Activated naive CD8-positive, alpha-beta T cell treated with anti-CD3 and anti-CD28 coated beads for 36 hours (primary cell): ENCODE data around the gene RENBP. TPM values are rescaled to one million over a fixed set of nuclear protein-coding genes. Genes with fewer than 3 reads are reported as not detected.

Experiments
- DNase-seq: peaks from one replicate; pipeline ENCODE4 v3.0.0; 2021
- H3K27ac Mint-ChIP-seq: one replicate; pipeline ENCODE4 v1.8.0; 2022; ENCODE audit warnings: mild to moderate bottlenecking, moderate library complexity, mixed read lengths
- H3K27me3 Mint-ChIP-seq: one replicate; pipeline ENCODE4 v1.8.0; 2022; ENCODE audit warnings: mild to moderate bottlenecking, mixed read lengths
- H3K36me3 Mint-ChIP-seq: one replicate; pipeline ENCODE4 v1.8.0; 2021; ENCODE audit warnings: mild to moderate bottlenecking, mixed read lengths
- H3K4me1 Mint-ChIP-seq: one replicate; pipeline ENCODE4 v1.8.0; 2021; ENCODE audit warnings: mixed read lengths
- H3K4me3 Mint-ChIP-seq: one replicate; pipeline ENCODE4 v1.8.0; 2022; ENCODE audit warnings: mild to moderate bottlenecking, moderate library complexity, mixed read lengths
- H3K9me3 Mint-ChIP-seq: one replicate; pipeline ENCODE4 v1.8.0; 2022; ENCODE audit warnings: mixed read lengths
- total RNA-seq, 2 experiments: library from RNA; stranded (reverse); gene quantifications; one replicate each; pipeline ENCODE4 v1.2.3, GENCODE V29; 2021

The RENBP gene
- total RNA-seq, 2 experiments from 2014 or later: 15.2 to 15.7 TPM

DNA sequence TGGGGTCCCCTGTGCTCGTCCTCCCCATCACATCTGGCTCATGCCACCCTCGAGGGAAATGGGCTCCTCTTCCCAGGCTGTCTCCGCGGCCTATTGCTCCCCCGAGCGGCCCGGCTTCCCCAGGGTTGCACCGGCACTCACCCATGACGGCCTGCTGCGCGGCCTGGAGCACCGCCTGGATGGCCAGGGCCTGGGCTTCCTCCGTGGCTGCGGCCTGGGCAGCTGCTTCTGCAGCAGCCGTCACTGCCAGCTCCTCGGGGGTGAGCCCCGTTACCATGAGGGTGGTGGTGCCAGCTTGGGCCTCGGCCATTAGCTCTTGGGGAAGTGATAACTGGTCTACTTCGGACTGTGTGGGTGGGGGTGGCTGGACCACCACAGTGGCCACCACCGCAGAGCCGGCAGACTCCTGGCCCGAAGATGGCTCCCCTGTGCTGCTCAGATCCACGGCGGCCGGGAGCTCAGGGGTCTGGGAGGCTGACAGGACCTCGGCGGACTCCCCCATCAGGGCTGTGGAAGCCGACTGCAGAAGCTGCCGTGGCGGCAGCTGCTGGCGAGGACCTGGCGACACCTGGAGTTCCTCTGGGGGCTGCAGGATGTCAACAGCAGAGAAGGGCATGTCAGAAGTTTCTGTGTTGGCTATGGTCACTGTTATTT is 8.1 kb upstream of the RENBP start:
- Mint-ChIP-seq H3K27me3 (no peaks in the 10 kb centered on the region), H3K36me3 (peaks cover 18% of the 10 kb centered on the region), H3K4me1 (peaks cover 27% of the 10 kb centered on the region), H3K9me3 (no peaks in the 10 kb centered on the region), H3K4me3 (no peak overlapping the region), H3K27ac (no peak overlapping the region)
- DNase-seq: no peak

DNA sequence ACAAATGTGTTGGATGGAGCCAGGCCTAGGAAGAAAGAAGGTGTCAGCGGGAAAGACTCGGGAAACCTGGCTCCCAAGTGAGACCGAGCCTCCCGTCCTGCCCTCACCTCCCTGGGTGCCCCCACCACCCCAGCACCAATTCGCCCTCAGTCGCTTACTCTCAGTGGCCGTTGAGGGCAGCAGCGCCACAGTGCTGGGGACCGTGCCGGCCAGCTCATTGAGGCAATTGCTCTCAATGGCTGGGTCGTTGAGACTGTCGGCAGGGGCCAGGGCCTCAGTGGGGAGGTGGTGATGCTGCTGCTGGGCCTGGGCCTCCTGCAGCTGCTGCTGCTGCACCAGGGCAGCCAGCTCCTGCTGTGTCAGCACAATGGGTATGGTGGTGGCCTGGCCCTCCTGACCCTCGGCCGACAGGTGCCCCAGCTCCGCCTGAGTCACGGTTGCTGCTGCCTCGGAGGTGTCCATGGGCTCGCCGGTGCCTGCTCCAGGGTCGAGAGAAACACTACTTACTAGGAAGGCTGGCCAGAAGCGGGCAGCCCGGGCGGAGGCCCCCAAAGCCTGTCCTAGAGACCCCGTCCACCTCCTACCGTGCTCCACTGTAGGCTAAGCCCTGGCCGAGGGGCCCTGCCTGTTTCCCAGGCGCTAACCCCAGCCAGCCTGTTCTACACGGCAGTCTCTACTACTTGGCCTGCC is 7.4 kb upstream of the RENBP start:
- Mint-ChIP-seq H3K27me3 (no peaks in the 10 kb centered on the region), H3K36me3 (peaks cover 19% of the 10 kb centered on the region), H3K4me1 (peaks cover 30% of the 10 kb centered on the region), H3K27ac (peak overlapping the region; percentile 56), H3K9me3 (no peaks in the 10 kb centered on the region), H3K4me3 (no peak overlapping the region)
- DNase-seq: no peak

DNA sequence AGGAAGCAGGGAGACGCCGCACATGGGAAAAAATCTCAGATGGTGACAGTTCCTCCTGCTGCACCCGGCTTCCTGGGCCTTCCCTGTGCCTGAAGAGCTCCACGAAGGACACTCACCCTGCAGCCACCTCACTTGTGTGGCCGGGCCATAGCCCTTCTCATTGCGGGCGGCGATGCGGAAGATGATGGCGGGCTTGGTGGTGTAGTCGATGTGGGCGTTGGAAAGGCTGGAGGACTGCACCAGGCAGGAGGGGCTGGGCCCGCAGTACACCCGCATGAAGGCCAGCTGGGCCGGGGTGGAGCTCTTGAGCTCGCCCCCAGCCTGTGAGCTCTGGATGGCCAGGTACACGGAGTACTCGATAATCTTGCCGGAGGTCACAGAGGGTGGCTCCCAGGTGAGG is 5.7 kb upstream of the RENBP start:
- H3K9me3 Mint-ChIP-seq: no peaks in the 10 kb centered on the region
- H3K27ac Mint-ChIP-seq: peak overlapping the region; percentile 89
- peaks cover 18% of the 10 kb centered on the region for H3K36me3 Mint-ChIP-seq
- no peak for DNase-seq
- H3K4me1 Mint-ChIP-seq: peaks cover 27% of the 10 kb centered on the region
- no peak overlapping the region for H3K4me3 Mint-ChIP-seq
- H3K27me3 Mint-ChIP-seq: no peaks in the 10 kb centered on the region

DNA sequence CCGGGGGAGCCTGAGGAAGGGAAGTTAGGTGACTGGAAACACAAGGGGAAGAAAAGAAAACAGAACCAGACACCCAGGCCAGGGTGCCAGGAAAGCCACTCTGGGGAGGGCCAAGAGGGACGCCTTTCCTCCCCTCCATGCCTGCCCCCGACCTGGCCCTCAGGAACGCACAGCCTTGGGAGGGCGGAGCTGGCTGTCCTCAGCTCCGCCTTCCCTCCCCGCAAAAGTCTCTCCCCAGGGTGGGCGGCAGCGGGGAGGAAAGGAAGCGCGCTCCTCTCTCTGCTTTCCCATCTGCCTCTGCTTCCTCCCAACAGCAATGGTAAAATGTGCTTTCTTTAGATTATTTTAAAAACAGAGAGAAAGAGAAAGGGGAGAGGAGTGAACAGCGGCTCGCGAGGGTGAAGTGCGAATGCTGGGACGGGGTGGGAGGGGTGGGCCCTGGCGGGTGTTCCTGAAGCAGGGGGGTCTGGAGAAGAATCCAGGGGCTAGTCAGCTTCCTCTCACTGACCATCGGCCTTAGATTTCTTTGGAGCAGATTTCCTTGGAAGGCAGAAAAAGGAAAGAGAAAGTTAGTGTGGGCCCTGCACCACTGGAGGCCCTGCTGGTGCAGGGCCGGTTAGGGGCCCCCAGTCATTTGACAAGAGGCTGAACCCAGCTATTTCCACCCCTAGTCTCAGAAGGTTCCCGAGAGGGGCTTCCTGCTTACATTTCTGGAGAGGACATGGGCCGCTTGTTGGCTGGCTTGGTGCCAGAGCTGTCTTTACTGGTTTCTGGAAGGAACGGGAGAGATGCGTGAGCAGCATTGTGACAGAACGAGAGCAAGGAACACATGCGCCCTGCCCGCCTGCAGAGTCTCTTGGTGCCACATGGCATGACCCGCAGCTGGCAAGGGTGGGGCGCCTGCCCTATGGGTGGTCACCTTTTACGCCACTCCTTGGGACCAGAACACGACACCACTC is 4.7 kb upstream of the RENBP start:
- H3K27ac Mint-ChIP-seq: peak overlapping the region; percentile 89
- peaks cover 25% of the 10 kb centered on the region for H3K4me1 Mint-ChIP-seq
- no peaks in the 10 kb centered on the region for H3K9me3 Mint-ChIP-seq
- H3K4me3 Mint-ChIP-seq: peak overlapping the region; percentile 48
- H3K36me3 Mint-ChIP-seq: peaks cover 15% of the 10 kb centered on the region
- no peaks in the 10 kb centered on the region for H3K27me3 Mint-ChIP-seq
- no peak for DNase-seq

DNA sequence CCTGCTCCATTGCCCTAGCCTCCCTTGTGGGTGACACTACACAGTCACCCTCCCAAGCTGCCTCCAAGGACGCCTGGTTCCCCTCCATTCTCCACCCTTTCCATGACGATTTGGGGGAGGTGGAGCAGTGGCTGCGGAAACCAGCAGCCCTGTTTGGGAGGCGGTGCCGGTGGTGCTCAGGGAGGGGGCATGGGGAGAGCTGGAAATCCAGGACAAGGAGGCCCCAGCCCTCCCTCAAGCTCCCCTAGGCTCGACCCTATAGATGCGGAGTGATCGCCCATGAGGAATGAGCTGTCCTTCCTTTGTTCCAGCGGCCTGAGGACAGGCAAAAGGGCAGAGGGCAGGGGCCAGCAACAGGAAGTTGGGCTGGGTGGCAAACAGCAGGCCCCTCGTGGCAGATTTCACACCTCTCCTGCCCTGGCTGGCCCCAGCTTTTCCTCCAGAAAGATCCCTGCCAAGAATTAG is 3.6 kb upstream of the RENBP start:
- no peak for DNase-seq
- H3K4me3 Mint-ChIP-seq: no peak overlapping the region
- H3K9me3 Mint-ChIP-seq: no peaks in the 10 kb centered on the region
- no peaks in the 10 kb centered on the region for H3K27me3 Mint-ChIP-seq
- H3K36me3 Mint-ChIP-seq: peaks cover 15% of the 10 kb centered on the region
- H3K4me1 Mint-ChIP-seq: peaks cover 25% of the 10 kb centered on the region
- H3K27ac Mint-ChIP-seq: peak overlapping the region; percentile 82

DNA sequence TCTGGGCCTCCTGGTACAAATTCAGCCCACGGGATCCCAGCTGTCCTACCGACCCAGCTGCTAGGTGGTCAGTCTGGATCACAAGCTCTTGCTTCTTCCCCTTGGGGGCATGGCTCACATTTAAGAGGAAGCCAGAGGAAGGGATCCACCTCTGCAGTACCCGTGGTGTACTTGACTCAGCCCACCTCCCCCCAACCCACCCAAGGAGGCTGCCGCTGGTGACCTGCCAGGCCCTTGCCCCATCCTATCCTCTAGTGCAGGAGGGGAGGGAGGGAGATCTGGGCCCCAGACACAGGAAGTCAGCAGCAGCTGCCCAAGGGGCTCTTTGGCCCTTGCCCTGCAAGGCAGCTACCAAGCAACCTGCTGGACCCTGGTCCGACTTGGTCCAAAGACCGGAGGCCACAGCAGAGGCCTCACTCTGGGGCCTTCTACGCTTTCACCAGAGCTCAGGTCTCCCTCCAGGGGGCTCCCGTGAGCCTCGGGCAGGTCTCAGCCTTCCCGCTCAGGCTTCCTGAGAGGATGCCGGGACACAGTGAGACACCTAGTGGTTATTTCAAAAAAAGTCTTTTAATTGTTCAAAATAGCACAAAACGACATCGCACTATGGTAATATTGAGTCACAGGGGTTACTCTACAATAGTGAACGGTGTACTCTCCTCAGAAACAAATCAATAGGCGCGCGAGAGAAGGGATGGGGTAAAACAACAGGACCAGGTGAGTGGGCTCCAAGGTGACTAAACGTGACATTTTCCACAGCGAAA is 2.7 kb upstream of the RENBP start:
- Mint-ChIP-seq H3K36me3 (peaks cover 15% of the 10 kb centered on the region), H3K4me3 (peak overlapping the region; percentile 41)

DNA sequence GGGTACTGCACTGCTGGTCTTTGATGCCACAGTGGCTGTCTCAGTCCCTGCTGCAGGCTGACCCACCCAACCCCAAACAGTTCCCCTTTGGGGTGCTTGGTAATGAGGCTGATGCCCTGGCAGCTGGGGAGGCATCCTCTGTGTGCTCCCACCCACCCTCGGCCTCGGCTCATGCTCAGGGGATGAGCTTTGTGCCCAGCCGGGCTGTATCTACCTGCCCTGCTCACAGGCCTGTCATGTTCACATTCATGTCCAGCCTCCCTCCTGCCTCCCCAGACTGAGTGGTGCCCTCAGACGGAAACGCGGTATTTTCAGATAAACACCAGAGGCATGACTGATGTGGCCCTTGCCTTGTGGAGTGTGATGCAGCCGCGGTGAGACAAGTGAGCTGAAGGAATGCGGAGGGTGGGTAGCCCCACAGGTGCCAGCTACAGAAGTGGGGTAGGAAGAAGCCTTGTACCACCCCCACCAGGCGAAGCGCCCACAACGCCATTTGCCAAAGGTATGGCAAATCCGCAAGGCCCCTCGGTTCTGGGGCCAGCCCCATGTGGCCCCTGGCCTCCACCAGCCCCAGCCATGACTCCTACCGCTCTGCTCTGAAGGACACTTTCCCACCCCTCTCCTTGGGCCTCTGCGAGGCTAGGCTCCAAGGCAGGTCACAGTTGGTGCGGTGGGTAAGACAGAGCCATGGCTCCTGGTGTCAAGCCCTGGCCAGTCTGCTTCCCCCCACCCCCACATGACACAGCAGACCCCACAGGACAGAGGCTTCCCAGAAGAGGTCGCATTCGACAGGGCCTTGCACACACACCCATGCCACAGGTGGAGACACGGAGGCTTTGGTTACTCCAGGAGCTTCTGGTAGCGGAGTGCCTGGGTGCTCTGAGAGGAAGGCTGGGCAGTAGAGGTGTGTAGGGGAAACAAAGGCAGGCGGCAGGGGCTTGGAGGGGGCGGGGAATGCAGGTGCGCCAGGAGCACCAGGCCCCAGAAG is 1.8 kb upstream of the RENBP start:
- peaks cover 24% of the 10 kb centered on the region for H3K4me1 Mint-ChIP-seq
- DNase-seq: no peak
- H3K27me3 Mint-ChIP-seq: no peaks in the 10 kb centered on the region
- no peaks in the 10 kb centered on the region for H3K9me3 Mint-ChIP-seq
- H3K27ac Mint-ChIP-seq: no peak overlapping the region
- H3K36me3 Mint-ChIP-seq: peaks cover 13% of the 10 kb centered on the region
- H3K4me3 Mint-ChIP-seq: no peak overlapping the region

More for the DNA sequence above, 2.7 kb upstream of the RENBP start:
- Mint-ChIP-seq H3K27me3 (no peaks in the 10 kb centered on the region), H3K27ac (peak overlapping the region; percentile 81), H3K9me3 (no peaks in the 10 kb centered on the region), H3K4me1 (peaks cover 25% of the 10 kb centered on the region)
- peak; percentile 79 for DNase-seq

DNA sequence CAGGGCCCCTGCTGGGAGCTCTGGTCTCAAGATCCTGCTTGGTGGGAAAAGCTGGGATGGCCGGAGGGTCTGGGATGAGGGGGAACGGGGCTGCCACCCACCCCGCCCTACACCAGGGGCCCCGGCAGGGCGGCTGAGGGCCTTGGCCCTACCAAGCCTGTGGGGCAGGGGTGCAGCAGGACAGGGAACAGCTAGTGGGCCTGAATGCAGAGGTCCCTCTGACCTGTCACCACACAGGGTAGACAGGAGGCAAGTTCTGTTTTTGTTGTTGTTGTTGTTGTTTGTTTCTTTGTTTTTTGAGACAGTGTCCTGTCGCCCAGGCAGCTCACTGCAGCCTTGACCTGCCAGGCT is 332 bp upstream of the RENBP start:
- DNase-seq: no peak
- Mint-ChIP-seq H3K4me3 (peak overlapping the region; percentile 85), H3K27me3 (no peaks in the 10 kb centered on the region), H3K9me3 (no peaks in the 10 kb centered on the region), H3K4me1 (peaks cover 21% of the 10 kb centered on the region), H3K27ac (no peak overlapping the region), H3K36me3 (peaks cover 9% of the 10 kb centered on the region)

DNA sequence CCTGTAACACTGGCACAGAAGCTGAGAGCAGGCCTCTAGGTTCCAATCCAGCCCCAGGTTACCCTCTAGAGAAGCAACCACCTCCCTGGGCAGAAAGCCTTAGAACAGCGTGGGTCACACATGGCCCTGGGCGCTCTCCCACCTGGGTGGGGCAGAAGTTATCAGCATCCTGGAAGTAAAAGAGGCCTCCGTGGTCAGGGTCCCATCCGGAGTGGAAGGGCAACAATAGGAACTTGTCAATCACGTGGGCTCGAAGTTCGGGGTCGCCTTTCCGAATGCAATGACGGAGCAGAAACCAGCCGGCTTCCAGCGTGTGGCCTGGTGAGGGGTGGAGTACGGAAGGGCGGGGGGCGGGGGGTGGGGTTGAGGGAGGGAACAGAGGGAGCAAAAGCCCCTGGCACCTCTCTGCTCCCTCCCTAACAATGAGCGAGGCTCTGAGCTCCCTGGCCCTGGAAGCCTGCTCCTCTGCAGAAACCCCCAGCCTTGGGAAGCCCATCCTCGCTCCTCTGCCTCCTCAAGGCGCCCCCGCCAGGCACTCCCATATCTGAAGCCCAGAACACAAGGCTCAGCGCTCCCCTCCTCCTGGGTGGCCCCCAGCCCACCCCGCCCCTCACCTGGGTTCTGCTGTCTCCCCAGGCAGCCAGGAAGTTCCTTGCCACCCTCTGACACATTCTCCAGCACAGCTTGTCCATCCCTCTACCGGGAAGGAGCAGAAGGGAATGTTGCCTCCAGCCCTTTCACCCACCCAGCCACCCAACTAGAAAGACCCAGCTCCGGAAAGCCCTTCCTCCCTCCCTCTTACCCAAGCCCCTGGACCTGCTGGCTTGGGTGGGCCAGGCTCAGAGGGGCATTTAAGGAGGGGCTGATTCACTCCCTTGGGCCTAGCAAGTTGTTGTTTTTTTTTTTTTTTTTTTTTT is 2.8 kb downstream of the RENBP start:
- Mint-ChIP-seq H3K36me3 (peaks cover 5% of the 10 kb centered on the region), H3K27ac (peak overlapping the region; percentile 89), H3K4me3 (peak overlapping the region; percentile 81)

DNA sequence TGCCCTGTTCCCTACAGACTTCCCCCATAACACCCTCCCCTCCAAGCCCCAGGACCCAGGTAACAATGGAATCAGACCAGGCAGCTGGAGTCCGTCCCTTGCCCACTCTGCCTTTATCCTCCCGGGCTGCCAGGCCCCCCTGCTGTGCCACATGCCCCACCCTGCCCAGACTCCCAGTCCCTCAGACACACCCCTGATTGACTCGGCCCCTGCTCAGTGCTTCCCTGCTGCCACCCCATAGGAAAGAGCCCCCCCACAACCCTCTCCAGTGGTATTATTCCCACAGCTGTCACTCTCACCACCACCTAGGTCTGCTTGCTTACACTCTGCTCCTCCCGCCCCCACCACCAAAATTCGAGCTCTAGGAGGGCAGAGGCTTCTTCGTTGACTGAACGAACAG is 4.9 kb downstream of the RENBP start:
- Mint-ChIP-seq H3K4me1 (peaks cover 18% of the 10 kb centered on the region), H3K36me3 (peaks cover 11% of the 10 kb centered on the region), H3K27ac (no peak overlapping the region), H3K4me3 (peak overlapping the region; percentile 45), H3K27me3 (no peaks in the 10 kb centered on the region), H3K9me3 (no peaks in the 10 kb centered on the region)
- DNase-seq: no peak

More for the DNA sequence above, 2.8 kb downstream of the RENBP start:
- H3K4me1 Mint-ChIP-seq: peaks cover 16% of the 10 kb centered on the region
- DNase-seq: no peak
- H3K27me3 Mint-ChIP-seq: no peaks in the 10 kb centered on the region
- H3K9me3 Mint-ChIP-seq: no peaks in the 10 kb centered on the region

DNA sequence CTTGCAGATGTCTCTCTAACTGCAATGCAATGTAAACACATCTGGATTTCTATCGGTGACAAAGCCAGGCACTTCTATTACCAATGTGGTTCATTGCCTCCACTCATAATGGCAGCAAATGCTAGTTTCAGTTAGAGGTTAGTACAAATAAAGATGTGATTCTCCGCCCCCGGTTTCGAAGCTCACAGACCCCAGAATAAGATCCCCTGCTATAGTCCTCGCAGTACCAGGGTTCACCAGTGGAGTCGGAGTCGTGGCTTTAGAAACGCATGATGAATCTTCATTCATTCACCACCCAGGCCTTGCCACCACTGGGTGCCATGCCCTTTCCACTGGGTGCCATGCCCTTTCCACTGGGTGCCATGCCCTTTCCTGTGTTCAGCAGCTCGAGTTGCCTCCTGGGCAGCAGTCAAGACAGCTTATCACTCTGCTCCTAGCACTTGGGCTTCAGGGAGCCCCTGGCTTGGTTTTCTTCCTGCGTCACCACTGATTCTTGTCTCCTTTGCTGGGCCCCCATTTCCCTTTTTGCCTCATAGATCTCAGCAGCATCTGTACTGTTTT is 6.1 kb downstream of the RENBP start:
- no peak for DNase-seq
- Mint-ChIP-seq H3K4me3 (no peak overlapping the region), H3K36me3 (peaks cover 17% of the 10 kb centered on the region), H3K27me3 (no peaks in the 10 kb centered on the region), H3K4me1 (peaks cover 18% of the 10 kb centered on the region), H3K27ac (peak overlapping the region; percentile 3), H3K9me3 (no peaks in the 10 kb centered on the region)

DNA sequence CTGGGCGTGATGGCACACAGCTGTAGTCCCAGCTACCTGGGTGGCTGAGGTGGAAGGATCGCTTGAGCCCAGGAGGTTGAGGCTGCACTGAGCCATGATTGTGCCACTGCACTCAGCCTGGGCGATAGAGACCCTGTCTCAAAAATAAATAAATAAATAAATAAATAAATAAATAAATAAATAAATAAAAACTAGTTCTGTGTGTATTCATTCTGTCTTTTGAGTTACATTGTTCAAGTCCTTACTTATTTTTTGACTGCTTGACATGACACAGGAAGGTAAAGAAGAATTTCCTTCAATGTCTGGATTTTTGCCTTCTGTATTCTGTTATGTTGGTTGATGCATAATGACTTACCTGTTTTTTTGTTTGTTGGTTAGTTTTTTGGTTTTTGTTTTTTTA is 7.4 kb downstream of the RENBP start:
- no peaks in the 10 kb centered on the region for H3K9me3 Mint-ChIP-seq
- H3K27ac Mint-ChIP-seq: no peak overlapping the region
- no peak overlapping the region for H3K4me3 Mint-ChIP-seq
- H3K4me1 Mint-ChIP-seq: peaks cover 20% of the 10 kb centered on the region
- H3K27me3 Mint-ChIP-seq: no peaks in the 10 kb centered on the region
- peaks cover 17% of the 10 kb centered on the region for H3K36me3 Mint-ChIP-seq
- DNase-seq: no peak
